Coronary artery (tissue), 2 donors: Measurements from ENCODE around the gene FRAS1.
"Not testable (repeated sequence)": the region's sequence is repeated elsewhere in the genome, so short reads cannot be mapped to it uniquely, and the experiment has no call there.

ENCODE experiments used
- DNase-seq: peaks from one replicate; pipeline ENCODE4 v3.0.0-alpha.2; 2017; ENCODE audit warnings: low spot score
- H3K27ac ChIP-seq, 2 donors: fragments of 200-600 bp; sonication (generic); one replicate each; pipeline ENCODE4 v1.5.1; 2016 to 2019
- H3K4me3 ChIP-seq: fragments of 200-600 bp; sonication (generic); 2 replicates; pipeline ENCODE4 v1.5.1; 2016; ENCODE audit warnings: mild to moderate bottlenecking, moderate library complexity
- CTCF ChIP-seq: fragments of 200-600 bp; sonication (generic); IDR thresholded peaks from one replicate; pipeline ENCODE4 v1.5.1; 2019; ENCODE audit warnings: antibody characterized with exemption

FRAS1 gene

GRCh38 chr4:78200949-78201348 is 143.8 kb downstream of the FRAS1 start:
- Histone ChIP-seq H3K4me3 (no peak overlapping the region), H3K27ac (no peak overlapping the region)
- DNase-seq: no peak
- no peak for TF ChIP-seq CTCF

GRCh38 chr4:78204176-78204575 is 147.1 kb downstream of the FRAS1 start:
- DNase-seq: no peak
- no peak overlapping the region for H3K27ac ChIP-seq
- H3K4me3 ChIP-seq: no peak overlapping the region

GRCh38 chr4:78205591-78205990 is 148.5 kb downstream of the FRAS1 start:
- Histone ChIP-seq H3K27ac (no peak overlapping the region), H3K4me3 (no peak overlapping the region)
- TF ChIP-seq CTCF: no peak
- DNase-seq: no peak

More at GRCh38 chr4:78204176-78204575, 147.1 kb downstream of the FRAS1 start:
- TF ChIP-seq CTCF: no peak

GRCh38 chr4:78207541-78207940 is 150.4 kb downstream of the FRAS1 start:
- Histone ChIP-seq H3K4me3 (no peak overlapping the region), H3K27ac (no peak overlapping the region)
- no peak for TF ChIP-seq CTCF
- DNase-seq: no peak

GRCh38 chr4:78207951-78208350 is 150.8 kb downstream of the FRAS1 start:
- Histone ChIP-seq H3K4me3 (no peak overlapping the region), H3K27ac (no peak overlapping the region)
- no peak for DNase-seq
- no peak for TF ChIP-seq CTCF

GRCh38 chr4:78208896-78209295 is 151.8 kb downstream of the FRAS1 start:
- not testable (repeated sequence) for H3K4me3 ChIP-seq, DNase-seq, H3K27ac ChIP-seq

GRCh38 chr4:78210694-78211410 is 153.7 kb downstream of the FRAS1 start:
- H3K4me3 ChIP-seq: no peak overlapping the region
- DNase-seq: no peak
- no peak for TF ChIP-seq CTCF
- H3K27ac ChIP-seq: no peak overlapping the region
